Right lobe of liver (tissue), 4 donors: ENCODE data around the gene NFATC1.

ENCODE experiments used
- CTCF ChIP-seq, 4 donors: fragments of 200-600 bp in 3 of 4; fragments of 450-650 bp in 1 of 4; IDR thresholded peaks; one replicate each; pipeline versions ENCODE4 v1.5.1 to v1.8.0; 2016 to 2022; ENCODE audit warnings: antibody characterized with exemption in 4 of 4, mild to moderate bottlenecking in 2 of 4
- POLR2A ChIP-seq: fragments of 450-650 bp; IDR thresholded peaks from one replicate; pipeline ENCODE4 v1.6.1; 2017; ENCODE audit warnings: antibody characterized with exemption, mild to moderate bottlenecking
- donor health status: DM: no; HTN: no; CAD: no.
- donor health status: DM: no; HTN: no; CAD: no.
- donor health status: DM: no; HTN: yes; CAD: no.

- no peak for TF ChIP-seq CTCF (IDR thresholded peaks at IDR 0.05)
- TF ChIP-seq POLR2A, result no peak
Observed at GRCh38 chr18:79495591-79496071, 99.9 kb downstream of the NFATC1 start.
